ENCODE measurements around the gene MYO7A.
"Not testable (repeated sequence)": the region's sequence is repeated elsewhere in the genome, so short reads cannot be mapped to it uniquely, and the experiment has no call there.

MYO7A gene

GRCh38 chr11:77093056-77093891, 34.8 kb upstream of the MYO7A start:
- no peak for DNase-seq

DNA sequence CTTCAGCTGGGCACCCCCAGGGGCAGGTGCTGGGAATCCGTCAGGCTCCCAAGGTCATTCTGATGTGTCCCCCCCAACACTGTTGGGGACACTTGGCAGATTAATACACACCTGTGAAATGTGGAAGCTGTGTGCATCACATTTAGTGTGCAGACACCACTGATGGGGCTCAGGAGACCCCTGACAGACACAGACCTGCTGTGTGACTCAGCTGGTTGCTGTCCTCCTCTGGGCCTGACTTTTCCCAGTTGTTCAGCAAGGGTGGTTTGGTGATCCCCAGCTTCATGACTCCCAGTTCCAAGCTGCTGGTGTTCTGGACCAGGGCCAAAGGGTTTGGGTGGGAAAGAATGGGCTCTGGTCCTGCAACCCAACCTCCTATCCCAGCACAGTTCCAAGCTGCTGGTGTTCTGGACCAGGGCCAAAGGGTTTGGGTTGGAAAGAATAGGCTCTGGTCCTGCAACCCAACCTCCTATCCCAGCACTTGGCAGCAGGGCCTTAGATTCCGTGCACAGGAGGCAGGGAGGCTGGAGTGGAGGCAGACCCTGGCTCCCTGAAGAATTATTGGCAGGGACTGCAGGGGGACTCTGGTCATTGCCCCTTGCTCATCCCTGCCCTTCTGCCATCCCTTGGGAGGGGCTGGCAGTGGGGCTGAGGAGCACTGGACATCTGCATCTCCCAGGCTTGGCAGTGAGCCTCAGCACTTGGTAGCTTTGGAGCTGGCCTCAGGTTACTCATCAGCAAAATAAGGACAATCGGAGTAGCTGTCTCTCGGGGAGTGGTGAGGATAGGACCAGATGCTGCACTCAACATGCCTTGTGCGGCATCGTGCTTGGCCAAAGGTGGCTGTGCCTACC, 33.8 kb upstream of the MYO7A start:
- DNase-seq: no peak

DNA sequence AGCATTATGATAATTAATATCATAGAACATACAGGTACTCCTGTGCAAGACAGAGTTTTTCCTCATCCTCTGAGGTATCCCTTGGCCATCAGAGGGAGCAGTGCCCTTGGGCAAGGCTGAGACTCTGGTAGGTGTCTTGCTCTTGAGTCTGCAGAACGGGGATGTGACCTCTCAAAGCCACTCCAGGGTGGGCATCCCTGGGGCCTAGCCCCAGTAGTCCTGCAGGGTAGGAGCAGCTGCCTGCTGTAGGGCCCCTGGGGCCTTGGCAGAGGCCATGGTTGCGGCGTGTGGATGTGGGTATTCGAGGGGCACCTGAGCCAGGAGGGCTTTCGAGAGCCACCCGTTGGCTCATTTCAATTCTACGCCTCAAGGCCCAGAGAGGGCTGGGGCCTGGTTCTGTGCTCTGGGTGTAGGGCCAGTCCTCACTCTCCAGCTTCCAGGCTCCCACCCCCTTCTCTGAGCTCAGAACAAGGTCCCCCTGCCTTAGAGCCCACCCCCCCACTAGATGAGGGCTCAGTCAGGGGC, 33.1 kb upstream of the MYO7A start:
- no peak for DNase-seq

DNA sequence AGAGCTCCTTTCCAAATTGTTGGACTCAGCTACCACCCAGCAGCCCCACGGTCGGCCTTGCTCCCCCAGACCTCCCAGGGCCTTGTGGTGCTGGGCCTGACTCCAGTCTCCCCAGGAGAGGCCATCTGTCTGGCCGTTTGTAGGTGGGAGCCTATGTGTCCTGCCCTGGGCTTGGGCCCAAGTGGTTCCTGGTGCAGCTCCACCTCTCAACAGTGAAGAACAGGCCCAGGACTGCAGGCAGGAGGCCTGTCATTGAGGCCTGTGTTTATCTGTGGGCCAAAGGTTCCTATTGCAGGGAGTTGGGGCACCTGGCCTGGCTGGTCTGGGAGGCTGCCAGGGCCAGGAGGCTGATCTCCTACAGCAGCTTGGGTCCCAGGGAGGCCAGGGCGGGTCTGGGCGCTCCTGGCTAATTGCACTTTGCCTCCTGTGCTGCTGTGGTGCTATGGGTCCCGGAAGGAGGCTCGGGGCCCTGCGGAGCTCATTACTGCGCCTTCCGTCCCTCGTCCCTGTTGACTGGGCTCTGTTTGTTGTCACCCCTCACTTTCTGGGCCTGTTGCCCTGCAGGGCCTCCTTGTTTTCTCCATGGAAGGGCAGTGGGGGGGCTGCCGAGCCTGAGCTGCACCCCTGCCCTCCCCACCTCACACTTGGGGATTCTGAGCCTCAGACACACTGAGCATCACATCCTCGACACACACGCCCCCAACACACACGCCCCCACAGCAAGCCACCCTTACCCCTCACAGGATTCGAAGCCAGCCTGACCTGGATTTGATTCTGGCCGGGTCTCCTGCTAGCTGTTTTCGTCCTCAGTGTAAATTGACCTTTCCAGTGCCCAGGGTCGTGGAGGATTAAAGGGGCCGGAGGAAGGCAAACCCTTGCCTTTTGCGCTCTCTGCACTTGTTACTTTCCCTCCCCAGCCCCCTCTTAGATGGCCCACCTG, 32.2 kb upstream of the MYO7A start:
- no peak for DNase-seq

DNA sequence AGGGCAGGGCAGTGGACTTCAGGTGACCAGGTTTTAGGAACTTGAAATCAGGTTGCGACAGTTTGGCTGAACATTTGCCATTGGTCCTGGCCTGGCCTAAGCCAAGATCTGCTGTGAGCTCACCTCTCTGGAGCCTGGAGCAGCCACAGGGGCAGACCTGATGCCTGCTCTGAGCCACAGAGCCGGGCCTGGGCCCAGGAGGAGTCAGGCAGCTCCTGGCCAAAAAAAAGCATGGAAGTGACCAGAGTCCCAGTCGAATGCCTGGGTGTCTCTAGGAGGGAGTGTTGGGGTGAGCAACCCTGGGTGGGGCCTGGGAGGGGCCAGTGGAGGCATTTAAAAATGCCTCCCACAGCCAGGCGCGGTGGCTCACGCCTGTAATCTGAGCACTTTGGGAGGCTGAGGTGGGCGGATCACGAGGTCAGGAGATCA, 31.4 kb upstream of the MYO7A start:
- DNase-seq: no peak

DNA sequence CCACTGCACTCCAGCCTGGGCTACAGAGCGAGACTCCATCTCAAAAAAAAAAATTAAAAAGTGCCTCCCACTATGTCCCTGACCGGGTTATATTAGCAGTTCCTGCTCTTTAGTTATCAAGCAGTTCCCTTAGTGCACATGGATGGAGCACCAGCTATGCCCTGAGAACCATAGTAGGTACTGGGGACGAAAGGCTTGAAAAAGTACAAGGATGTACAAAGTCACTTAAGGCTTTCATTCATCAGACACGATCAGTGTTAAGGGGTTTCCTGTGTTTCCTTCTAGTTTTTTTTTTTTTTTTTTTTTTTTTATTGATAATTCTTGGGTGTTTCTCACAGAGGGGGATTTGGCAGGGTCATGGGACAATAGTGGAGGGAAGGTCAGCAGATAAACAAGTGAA, 30.9 kb upstream of the MYO7A start:
- DNase-seq: not testable (repeated sequence)

GRCh38 chr11:77100166-77101042, 27.6 kb upstream of the MYO7A start:
- no peak for DNase-seq

DNA sequence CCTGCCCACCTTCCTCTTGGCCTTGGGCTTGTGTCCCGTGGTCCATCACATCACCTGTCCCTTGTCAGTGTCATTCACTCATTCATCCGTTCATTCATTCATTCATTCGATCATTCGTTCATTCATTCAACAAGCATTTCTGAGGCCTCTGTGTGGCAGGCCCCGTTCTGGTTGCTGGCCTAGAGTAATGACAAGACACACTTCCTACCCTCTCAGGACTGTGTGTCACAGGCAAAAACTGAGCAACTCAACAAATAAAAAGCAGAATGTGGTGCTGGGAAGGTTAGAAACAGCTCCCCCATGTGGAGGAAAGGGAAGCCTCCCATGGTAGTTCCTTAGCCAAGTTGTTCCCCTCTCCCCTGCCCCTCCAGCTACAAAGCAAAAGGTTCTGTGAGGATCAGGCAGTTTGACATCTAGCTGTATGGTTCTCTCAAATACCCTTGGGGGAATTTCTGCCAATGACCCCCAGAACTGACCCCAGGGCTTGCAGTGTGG, 27.0 kb upstream of the MYO7A start:
- DNase-seq: no peak

GRCh38 chr11:77102246-77103210, 25.5 kb upstream of the MYO7A start, which contains the start of gene OMP:
Gene OMP, plus strand, starts transcription at chr11:77102840. Its CDS starts 0 bp downstream, at chr11:77102840.
- no peak for DNase-seq

- DNase-seq: no peak
Observed at GRCh38 chr11:77103319-77103718, 24.7 kb upstream of the MYO7A start.

DNA sequence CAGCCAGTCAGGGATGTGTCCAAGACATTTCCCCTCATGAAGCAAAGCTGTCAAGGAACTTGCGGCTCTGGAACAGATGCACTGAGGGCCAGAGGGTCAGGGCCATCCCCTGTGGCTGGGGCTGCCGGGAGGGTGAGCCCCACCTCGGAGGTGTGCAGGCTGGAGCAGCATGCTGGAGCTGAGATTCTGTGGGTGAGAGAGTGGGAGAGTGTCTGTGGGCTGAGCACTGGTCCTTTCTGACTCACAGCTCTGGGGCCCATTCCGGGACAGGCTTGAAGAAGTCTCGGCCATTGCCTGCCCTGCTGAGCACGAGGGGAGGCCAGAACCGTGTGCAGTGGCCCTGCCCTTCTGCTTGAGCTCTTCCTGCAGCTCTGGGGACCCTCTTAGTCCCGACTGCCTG, 23.3 kb upstream of the MYO7A start:
- no peak for DNase-seq

DNA sequence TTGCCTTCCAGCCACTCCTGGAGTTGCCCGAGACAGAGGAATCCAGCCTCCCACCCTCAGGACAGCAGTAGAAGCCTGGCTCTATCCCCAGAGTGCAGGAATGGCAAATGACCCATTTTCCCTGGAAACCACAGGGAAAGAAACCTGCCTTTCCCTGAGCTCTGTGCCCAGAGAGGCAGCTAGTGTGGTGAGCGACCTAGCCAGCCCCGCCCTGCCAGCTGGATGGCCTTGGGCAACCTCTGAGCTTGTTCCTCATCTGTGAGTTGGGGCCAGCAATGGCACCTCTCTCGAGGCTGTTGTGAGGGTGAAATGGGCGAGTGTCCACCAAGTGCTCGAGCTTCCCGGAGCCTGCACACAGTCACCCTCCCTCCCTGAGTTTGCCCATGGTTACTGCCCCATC, 21.7 kb upstream of the MYO7A start:
- DNase-seq: no peak

DNA sequence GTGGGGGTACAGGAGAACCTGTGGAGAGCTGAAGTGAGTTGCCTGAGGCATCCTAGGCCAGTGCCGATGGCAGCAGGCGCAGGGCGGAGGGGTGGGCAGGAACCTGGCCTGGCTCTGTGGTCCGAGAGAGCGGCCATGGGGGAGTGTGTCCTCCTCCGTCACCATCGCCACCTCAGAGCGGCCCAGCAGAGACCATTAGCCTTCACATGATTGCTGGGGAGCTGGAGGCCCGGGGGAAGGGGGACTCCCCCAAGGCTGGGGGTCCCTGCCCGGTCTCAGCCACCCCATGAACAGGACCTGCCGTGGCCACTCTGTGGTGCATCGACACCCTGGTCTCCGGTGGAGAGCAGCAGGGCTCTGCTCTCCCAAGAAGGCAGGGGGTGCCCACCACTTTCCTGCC, 21.3 kb upstream of the MYO7A start:
- no peak for DNase-seq

DNA sequence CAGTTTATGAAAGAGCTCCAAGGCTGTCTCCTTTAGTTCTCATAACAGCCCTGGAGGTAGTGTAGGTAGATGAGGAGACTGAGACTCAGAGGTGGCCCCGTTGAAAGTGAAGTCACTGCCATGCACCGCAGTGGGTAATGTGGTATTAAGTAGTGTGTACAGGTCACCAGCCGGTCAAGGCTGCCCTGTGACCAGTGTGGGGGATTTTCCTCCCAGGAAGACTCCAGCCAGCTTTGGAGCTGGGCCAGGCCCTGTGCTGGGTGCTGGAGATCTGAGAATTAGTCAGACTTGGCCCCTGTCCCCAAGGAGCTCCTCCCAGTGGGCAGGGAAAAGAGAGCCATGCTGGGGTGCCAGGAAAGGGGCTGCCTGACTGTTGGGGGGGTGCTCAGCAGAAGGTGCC, 20.1 kb upstream of the MYO7A start:
- no peak for DNase-seq

DNA sequence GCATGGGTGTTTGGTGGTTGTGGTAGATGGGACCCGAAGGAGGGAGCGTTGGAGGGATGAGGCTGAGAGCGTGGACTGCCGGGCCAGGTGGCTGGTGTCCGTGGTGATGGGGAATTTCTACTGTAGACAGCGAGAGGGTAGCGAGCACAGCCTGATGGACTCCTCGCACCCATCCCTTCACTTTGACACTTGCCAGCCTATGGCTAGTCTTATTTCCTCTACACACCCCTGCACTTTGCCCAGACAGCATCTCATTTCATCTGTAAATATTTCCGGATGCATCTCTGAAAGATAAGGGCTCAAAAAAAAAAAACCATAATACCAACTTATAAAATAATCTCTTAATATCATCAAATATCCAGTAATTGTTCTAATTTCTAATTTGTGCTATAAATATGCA, 19.6 kb upstream of the MYO7A start:
- DNase-seq: no peak

DNA sequence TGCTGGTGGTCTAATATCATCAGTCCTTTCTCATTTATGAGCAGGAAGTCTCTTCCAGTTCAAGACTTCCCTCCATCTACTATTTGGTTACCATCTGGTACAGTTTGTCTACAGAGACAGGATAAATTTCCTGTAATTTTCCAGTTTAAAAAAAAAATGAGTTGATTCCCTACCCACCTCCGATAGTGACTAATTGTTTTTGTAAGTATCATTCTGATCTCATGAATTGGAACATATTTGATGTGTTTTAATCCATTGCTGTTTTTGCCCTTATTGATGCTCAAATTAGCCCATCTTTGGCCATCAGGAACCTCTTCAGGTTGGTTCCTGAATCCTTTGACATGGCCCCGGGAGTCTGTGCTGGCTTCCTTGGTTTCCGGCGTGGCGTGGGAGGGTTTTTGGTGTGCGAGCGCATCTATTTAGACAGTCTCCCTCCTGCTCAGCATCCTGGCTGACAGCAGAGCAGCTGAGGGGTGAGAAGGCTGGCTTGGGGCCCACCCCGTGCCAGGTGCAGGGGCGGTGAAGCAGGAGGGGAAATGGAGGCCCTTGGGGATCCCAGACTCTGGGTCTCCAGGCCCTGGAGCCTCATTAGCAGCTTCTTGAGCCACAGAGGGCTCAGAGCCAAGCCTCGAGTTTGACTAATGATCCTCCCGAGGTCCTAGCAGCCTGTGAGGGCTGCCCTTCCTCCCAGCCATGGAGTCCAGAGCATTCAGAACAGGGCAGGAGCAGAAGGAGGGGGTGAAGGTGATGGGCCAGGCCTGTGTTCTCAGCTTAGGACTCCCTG, 18.6 kb upstream of the MYO7A start:
- no peak for DNase-seq

DNA sequence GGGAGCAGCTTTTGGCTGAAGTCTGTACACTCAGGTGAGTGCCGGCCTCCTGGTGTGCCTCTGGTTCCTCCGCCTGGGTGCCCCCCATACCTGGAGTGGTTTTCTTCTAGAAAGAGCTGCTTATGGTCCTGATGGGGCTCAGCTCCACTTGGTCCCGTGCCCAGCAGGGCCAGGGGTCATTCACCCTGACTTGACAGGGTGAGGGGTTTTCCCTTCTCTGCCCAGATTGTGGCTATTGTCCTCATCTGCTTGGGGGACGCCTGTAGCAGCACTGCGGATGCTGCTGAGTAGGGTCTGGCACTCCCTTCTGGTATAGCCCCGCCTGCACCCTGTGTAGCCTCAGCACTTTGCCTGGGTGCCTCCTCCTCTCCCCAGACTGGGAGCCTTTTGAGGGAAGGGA, 17.2 kb upstream of the MYO7A start:
- DNase-seq: no peak

DNA sequence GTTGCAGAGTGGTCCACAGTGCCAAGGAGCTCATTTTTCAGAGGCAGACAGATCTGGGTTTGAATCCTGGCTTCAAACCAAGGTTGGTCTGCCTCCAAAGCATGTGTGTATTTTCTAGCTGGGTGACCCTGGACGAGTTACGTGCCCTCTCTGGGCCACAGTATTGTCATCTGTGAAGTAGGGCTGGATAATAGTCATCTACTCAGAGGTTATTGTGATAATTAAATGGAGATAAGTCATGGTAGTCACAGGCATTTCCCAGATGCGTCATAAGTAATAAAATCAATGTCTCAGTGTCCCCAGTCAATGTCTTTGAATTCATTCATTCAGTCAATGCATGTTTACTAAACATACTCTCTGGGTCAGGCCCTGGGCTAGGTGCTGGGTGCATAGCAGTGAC, 16.8 kb upstream of the MYO7A start:
- DNase-seq: no peak

- DNase-seq: no peak
Observed at GRCh38 chr11:77111946-77112345, 16.1 kb upstream of the MYO7A start.
